ENCODE results near the gene ASB2.

The ASB2 gene

GRCh38 chr14:93945070-93945399 is 31.3 kb downstream of the ASB2 start:
- DNase-seq: no peak

GRCh38 chr14:93944348-93945069 is 31.9 kb downstream of the ASB2 start:
- no peak for DNase-seq

DNA sequence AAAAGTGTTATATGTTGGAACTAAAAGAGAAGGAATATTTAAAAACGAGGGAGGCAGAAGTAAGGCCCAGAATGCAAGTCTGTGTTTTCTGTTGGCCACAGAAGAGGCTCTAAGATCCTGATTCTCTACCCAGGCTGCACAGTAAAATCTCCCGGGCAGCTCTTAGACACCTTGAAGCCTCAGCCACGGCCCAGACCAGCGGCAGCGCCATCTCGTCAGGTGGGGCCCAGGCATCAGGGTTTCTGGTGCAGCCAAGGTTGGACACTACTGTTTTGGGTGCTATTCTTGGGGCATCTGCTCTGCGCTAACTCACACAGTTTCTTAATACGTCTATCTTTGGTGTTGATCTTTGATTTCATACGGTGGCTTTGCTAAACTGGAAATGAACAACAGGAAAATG is 32.4 kb downstream of the ASB2 start:
- no peak for DNase-seq

DNA sequence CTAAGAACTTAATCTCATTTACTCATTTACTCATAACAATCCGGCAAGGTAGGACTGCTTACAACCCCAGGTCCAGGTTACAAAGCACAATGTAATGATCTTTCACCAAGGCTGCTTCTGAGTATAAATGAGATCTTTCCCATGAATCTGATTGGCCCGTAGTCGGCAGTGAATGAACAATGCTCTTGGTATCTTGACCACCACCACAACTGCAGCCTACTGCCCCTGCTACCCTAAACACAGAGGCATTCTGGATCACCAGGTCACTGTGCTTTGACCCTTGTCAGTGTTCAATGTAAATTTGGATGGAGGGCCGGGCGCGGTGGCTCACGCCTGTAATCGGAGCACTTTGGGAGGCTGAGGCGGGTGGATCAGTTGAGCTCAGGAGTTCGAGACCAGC is 33.3 kb downstream of the ASB2 start:
- DNase-seq: no peak

GRCh38 chr14:93941293-93941910 is 35.0 kb downstream of the ASB2 start:
- no peak for DNase-seq

DNA sequence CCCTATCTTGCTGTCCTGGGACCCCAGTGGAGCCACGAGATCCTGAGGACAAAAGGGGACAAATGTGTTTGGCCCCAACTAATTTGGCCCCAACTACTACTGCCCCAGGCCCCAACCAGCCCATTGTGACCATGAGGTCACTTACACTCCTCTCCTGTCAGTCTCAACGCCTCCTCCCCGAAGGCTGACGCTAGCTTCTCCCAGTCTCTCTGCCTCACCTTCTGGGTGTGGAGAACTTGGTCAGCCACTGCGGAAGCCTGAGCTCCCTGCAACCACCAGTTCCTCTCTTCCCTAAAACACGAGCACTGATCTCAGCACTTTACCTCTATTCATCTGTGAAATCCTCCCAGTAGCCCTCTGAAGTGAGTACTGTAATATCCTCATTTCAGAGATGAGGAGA is 35.9 kb downstream of the ASB2 start:
- no peak for DNase-seq

DNA sequence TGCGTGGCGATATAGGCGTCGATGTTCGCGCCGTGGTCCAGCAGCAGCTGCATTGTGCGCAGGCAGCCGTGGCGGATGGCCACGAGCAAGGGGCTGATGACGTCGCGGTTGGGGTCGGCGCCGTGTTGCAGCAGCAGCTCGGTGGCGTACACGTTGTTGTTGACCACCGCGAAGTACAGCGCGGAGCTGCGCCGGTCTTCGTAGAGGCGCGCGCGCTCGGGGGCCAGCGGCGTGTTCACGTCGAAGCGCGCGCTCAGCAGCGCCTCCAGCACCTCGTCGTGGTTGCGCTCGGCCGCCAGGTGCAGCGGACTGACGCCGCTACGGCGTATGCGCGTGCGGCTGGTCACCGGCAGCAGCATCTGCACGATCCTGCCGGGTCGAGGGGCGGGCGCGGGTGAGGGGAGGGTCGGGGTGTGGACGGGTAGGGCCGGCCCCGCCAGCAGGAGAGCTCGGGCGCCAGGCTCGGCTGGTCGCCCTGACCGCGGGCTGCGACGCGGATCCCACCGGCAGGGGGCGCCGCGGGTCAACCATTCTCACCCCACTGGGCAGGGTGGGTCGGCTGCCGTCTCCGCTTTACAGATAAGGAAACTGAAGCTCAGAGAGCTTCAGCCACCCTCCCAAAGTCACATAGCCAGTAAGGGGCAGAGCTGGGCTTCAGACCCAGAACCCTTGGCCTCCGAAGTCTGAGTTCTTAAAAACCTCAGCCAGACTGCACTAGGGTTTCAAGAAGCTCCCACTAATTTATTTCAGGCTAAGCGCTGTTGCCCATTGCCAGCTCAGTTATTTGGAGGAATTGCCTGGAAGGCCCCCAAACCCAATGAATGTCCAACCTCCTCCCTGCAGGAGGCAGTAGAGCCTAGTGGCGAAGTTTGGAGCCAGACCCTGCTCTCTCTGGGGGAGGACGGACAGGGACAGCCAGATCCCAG is 36.8 kb downstream of the ASB2 start:
- DNase-seq: peak; percentile 83

DNA sequence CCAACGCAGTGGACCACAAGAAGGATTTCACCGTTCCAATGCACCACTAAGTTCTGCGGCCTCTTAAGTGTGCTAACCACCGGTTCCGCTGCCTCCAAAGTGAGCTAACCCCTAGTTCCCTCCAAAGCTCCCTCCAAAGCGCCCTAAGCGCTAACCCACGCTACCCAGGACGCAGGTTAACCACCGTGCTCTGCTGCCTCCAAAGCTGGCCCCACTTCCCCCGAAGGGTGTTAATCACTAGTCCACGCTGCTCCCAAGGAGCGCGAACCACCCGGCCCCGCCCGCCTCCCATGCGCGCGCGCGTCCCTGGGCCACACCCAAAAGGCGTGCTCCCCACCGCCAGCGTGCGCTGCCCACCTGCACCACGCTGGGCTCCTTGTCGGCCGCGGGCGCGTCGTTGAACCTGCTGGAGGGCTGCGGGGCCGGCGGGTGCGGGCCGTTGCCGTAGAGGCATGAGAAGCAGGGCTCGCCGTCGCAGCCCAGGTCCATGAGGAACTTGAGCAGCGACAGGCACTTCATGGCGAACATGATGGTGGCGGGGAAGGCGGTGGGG is 37.5 kb downstream of the ASB2 start:
- no peak for DNase-seq

- DNase-seq: no peak
Measured at GRCh38 chr14:93937519-93937918, 38.9 kb downstream of the ASB2 start.

DNA sequence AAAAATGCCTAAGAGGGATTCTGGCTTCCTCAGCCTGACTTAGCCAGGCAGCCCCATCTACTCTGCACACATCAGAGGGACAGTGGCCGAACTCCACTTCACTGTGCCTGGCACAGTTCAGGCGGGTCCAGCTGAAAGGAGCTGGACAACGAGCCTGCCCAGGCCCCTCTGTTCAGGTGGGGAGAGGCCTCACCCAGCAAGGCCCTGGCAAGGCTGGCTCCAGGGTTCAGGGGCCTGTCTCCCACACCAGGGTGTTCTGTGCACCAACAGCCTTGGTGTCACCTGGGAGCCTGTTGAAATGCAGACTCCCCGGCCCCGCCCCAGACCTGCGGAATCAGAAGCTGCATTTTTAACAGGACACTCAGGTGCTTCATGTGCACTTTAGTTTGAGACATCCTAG is 39.4 kb downstream of the ASB2 start:
- DNase-seq: no peak

GRCh38 chr14:93936245-93936644 is 40.1 kb downstream of the ASB2 start:
- DNase-seq: no peak

- no peak for DNase-seq
Measured at GRCh38 chr14:93935213-93935612, 41.2 kb downstream of the ASB2 start.

- no peak for DNase-seq
Measured at GRCh38 chr14:93932642-93933041, 43.7 kb downstream of the ASB2 start.

- no peak for DNase-seq
Measured at GRCh38 chr14:93930989-93931307, 45.4 kb downstream of the ASB2 start.

DNA sequence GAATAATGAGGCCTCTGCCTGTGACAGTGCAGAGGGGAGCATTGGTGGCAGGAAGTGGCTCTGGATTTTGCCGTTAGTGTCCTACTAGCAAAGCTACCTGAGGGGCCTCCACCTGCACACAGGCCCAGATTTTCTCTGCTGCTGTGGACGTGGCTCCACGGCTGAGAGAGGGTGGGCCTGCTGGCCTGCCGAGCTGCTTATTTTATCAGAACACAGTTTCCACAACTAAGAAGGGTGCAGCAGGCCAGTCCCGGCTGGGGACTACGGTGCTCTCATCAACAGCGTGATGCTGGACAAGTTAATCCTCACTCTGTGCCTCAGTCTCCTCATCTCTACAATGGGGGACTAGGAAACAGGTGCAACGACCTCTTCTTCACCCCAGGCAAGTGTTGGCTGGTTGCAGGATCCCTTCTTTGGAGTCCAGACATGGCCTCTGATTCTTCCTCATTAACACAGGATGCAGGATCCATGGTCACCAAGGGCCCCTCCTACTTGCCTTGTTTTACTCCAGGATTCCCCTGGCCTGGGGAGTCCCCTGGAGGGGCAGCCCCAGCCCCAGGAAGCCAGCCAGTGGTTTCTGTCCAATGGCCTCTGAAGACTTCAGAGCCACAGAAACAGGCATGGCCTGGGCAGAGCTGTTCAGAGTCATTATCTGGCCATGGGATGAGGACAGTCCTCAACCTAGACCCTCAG is 45.9 kb downstream of the ASB2 start:
- no peak for DNase-seq

- no peak for DNase-seq
Measured at GRCh38 chr14:93929657-93930056, 46.7 kb downstream of the ASB2 start.

- no peak for DNase-seq
Measured at GRCh38 chr14:93929048-93929535, 47.3 kb downstream of the ASB2 start.

GRCh38 chr14:93928184-93929047 is 48.0 kb downstream of the ASB2 start:
- no peak for DNase-seq

DNA sequence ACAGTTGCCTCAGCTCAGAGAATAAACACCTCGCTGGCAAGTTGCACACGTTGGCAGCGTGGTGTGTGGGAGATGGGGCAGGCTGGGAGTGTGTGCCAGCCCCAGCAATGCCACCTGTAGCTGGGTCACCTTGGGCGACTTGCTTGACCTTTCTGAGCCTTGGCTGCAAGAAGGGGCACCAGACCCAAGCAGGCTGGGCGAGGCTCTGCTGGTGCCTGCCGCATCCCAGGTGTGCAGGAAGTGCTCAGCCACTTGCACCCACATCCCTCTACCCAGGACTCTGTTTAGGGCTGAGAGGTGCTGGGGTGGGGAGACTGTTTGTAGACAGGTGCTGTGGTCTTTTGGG is 48.6 kb downstream of the ASB2 start:
- no peak for DNase-seq

- DNase-seq: no peak
Measured at GRCh38 chr14:93926873-93927799, 49.2 kb downstream of the ASB2 start, which contains the start of gene FAM181A. TSS of gene FAM181A (plus strand) at chr14:93927344. CDS start at chr14:93928286, 942 bp downstream.

All from stimulated activated naive CD4-positive, alpha-beta T cell treated with Interleukin-2 at 50 U/mL for 16 hours (primary cell).